Fibroblast of mammary gland (primary cell): ENCODE measurements around the gene SIK2.

Experiments used
- DNase-seq: peaks from one replicate; pipeline ENCODE4 v3.0.0-alpha.2; 2010; ENCODE audit warnings: low read depth
- H3K4me3 ChIP-seq: 2 replicates; pipeline ENCODE4 v1.5.1; 2011; ENCODE audit warnings: low read depth, mild to moderate bottlenecking, low read length, moderate library complexity; ENCODE audit not compliant: control insufficient read depth
- TF ChIP-seq, protein P1 (sequence below): conservative IDR thresholded peaks from 2 replicates; pipeline ENCODE4 v1.5.1; 2011; ENCODE audit warnings: low read depth, low read length, inconsistent platforms; ENCODE audit not compliant: control insufficient read depth, insufficient read depth

SIK2 gene

DNA sequence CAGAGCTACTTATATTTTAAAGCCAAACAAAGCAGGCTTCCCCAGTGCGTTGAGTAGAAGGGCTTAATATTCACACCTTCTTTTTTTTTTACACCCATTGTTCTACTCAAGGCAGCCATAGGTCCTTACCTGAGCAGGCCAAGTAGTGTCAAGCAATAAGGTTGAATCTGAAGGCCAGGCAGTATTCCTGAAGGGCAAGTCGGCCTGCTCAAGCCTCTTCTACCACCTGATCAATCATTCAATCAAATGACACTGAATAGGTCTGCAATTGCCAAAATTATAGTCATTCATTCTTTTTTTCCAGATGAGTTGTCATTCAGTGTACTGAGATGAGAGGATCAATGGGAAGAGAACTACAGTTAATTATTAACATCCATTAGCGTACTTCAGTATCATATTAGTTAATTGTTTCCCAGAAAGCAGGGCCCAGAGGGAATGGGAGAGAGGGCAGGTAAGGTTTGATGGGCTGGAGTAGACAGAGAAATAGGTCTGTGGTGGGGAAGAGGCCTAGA lies 175.9 kb downstream of the SIK2 start:
- TF ChIP-seq, protein P1, sequence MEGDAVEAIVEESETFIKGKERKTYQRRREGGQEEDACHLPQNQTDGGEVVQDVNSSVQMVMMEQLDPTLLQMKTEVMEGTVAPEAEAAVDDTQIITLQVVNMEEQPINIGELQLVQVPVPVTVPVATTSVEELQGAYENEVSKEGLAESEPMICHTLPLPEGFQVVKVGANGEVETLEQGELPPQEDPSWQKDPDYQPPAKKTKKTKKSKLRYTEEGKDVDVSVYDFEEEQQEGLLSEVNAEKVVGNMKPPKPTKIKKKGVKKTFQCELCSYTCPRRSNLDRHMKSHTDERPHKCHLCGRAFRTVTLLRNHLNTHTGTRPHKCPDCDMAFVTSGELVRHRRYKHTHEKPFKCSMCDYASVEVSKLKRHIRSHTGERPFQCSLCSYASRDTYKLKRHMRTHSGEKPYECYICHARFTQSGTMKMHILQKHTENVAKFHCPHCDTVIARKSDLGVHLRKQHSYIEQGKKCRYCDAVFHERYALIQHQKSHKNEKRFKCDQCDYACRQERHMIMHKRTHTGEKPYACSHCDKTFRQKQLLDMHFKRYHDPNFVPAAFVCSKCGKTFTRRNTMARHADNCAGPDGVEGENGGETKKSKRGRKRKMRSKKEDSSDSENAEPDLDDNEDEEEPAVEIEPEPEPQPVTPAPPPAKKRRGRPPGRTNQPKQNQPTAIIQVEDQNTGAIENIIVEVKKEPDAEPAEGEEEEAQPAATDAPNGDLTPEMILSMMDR: no peak

DNA sequence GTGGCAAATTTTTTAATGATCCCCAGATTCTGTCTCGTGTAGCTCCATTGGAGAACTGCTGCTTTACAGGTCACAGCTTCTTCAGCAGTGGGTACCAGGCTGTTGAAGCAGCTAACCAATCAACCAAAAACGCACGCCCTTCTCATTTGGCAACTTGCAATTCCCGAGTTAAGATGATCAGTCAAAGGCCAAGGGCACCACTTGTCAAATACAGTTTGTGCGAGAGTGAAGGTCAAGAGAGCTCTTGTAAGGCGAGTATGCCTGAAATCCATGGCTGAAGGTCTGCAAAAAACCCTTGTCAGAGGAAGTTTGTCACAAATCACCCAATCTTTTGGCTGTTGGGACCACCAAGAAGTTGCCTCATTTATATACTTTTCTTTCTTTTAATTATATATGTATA lies 176.9 kb downstream of the SIK2 start:
- no peak overlapping the region for H3K4me3 ChIP-seq
- TF ChIP-seq, protein P1: no peak
- no peak for DNase-seq

More for the DNA sequence above, 175.9 kb downstream of the SIK2 start:
- no peak for DNase-seq
- H3K4me3 ChIP-seq: no peak overlapping the region
